Fibroblast of mammary gland (primary cell): Measurements from ENCODE around the gene EPHB2.

ENCODE experiments used
- DNase-seq: peaks from one replicate; pipeline ENCODE4 v3.0.0-alpha.2; 2010; ENCODE audit warnings: low read depth
- H3K4me3 ChIP-seq: 2 replicates; pipeline ENCODE4 v1.5.1; 2011; ENCODE audit warnings: low read depth, mild to moderate bottlenecking, low read length, moderate library complexity; ENCODE audit not compliant: control insufficient read depth
- TF ChIP-seq, protein P1 (sequence below): conservative IDR thresholded peaks from 2 replicates; pipeline ENCODE4 v1.5.1; 2011; ENCODE audit warnings: low read depth, low read length, inconsistent platforms; ENCODE audit not compliant: control insufficient read depth, insufficient read depth

The EPHB2 gene

DNA sequence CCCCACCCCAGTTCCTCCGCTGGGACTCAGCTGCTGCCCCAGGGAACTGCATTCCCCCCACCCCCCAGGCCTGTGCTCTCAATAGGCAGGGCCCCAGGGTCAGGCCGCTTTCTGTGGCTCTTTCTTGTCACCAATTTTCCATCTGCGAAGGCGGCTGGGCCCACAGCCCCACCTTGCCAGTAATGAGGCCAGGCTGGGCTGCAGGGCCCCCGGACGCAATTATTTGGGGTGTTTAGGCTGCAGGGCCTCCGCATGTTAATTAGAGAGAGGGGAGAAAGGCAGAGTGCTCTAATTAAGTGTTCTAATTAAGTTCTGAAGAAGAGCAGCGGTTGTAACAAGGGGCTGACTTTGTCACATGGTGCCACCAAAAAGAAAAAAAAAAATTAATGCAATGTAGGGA is 71.8 kb downstream of the EPHB2 start:
- TF ChIP-seq, protein P1, sequence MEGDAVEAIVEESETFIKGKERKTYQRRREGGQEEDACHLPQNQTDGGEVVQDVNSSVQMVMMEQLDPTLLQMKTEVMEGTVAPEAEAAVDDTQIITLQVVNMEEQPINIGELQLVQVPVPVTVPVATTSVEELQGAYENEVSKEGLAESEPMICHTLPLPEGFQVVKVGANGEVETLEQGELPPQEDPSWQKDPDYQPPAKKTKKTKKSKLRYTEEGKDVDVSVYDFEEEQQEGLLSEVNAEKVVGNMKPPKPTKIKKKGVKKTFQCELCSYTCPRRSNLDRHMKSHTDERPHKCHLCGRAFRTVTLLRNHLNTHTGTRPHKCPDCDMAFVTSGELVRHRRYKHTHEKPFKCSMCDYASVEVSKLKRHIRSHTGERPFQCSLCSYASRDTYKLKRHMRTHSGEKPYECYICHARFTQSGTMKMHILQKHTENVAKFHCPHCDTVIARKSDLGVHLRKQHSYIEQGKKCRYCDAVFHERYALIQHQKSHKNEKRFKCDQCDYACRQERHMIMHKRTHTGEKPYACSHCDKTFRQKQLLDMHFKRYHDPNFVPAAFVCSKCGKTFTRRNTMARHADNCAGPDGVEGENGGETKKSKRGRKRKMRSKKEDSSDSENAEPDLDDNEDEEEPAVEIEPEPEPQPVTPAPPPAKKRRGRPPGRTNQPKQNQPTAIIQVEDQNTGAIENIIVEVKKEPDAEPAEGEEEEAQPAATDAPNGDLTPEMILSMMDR, result no peak
- no peak for DNase-seq
- no peak overlapping the region for H3K4me3 ChIP-seq

DNA sequence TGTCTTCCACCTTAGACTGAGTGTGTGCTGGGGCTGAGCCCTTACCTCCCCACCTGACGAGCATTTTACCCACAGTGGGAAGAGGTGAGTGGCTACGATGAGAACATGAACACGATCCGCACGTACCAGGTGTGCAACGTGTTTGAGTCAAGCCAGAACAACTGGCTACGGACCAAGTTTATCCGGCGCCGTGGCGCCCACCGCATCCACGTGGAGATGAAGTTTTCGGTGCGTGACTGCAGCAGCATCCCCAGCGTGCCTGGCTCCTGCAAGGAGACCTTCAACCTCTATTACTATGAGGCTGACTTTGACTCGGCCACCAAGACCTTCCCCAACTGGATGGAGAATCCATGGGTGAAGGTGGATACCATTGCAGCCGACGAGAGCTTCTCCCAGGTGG is 73.7 kb downstream of the EPHB2 start:
- TF ChIP-seq, protein P1, result no peak
- DNase-seq, result no peak
- H3K4me3 ChIP-seq, result no peak overlapping the region

DNA sequence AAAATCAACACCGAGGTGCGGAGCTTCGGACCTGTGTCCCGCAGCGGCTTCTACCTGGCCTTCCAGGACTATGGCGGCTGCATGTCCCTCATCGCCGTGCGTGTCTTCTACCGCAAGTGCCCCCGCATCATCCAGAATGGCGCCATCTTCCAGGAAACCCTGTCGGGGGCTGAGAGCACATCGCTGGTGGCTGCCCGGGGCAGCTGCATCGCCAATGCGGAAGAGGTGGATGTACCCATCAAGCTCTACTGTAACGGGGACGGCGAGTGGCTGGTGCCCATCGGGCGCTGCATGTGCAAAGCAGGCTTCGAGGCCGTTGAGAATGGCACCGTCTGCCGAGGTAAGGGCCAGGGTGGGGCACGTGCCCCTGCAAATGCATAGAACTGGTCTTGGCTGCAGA is 74.1 kb downstream of the EPHB2 start:
- no peak for DNase-seq
- H3K4me3 ChIP-seq, result no peak overlapping the region
- TF ChIP-seq, protein P1, result no peak

DNA sequence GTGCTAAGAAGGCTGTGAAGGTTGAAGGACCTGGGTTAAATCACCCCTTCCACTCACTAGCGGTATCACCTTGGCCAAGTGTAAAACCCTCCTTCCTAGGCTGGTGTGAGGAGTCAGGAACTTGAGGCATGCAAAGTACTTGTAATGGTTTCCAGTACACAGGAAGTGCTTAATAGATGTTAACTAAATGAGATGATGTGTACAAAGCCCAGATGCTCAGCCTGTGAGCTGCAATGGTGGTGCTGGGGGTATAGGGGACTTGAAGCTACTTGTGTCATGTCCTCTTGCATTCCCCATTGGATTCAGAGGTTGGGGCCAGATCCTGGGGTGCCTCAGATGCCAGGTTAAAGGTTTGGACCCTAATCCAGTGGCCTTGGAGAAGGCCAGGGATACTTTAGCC is 75.5 kb downstream of the EPHB2 start:
- TF ChIP-seq, protein P1, result no peak
- DNase-seq, result no peak
- no peak overlapping the region for H3K4me3 ChIP-seq

DNA sequence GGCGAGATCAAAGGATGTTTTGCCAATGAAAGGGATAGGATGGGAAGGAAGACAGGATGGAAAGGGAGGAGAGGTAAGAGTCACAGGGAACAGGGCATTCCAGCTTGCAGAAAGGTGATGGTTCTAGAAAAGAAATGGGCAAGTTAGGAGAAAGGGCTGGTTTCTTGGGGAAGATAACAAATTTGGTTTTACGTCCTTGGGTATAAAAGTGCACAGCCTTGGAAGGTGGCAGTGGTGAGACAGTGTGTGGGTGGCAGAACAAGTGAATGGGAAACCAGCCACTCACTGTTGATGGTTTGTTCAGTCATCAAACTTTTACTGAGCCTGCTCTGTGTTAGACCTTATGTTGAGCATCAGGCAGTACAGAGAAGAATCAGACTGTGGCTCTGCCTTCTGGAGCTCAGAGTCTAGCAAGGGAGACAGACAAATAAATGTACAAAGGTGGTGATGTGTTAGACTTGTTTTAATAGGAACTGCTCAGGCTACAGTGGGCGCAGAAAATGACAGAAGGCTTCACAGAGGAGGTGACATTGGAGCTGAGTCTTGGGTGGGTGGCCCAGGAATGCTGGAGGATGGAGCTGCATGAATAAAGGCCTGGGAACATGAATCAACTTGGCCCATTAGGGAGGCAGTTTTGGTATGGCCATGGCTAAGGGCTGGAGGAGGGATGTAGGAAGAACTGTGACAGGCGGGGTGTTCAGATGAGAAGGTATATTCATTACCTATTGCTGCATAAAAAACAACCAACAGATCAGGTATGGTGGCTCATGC is 76.3 kb downstream of the EPHB2 start:
- DNase-seq, result no peak
- TF ChIP-seq, protein P1, result no peak
- H3K4me3 ChIP-seq, result no peak overlapping the region

DNA sequence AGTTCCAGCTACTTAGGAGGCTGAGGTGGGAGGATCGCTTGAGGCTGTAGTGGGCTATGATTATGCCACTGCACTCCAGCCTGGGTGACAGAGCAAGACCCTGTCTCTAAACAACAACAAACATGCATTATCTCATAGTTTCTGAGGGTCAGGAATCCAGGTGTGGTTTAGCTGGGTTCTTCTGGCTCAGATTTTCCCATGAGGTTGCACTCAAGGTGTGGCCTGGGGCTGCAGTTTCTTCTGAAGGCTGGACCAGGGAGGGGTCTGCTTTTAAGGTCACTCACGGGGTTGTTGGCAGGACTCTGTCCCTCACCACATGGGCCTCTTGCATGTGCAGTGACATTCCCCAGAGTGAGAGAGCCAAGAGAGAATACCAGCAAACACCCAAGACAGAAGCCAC is 77.0 kb downstream of the EPHB2 start:
- H3K4me3 ChIP-seq, result no peak overlapping the region
- TF ChIP-seq, protein P1, result no peak
- DNase-seq, result no peak
